ENCODE results near the gene BTAF1. TPM values are rescaled to one million over a fixed set of nuclear protein-coding genes. Genes with fewer than 3 reads are reported as not detected.

BTAF1 gene
- total RNA-seq, 6 experiments from 2014 or later: 18.1 to 20.8 (median 20.4) TPM

DNA sequence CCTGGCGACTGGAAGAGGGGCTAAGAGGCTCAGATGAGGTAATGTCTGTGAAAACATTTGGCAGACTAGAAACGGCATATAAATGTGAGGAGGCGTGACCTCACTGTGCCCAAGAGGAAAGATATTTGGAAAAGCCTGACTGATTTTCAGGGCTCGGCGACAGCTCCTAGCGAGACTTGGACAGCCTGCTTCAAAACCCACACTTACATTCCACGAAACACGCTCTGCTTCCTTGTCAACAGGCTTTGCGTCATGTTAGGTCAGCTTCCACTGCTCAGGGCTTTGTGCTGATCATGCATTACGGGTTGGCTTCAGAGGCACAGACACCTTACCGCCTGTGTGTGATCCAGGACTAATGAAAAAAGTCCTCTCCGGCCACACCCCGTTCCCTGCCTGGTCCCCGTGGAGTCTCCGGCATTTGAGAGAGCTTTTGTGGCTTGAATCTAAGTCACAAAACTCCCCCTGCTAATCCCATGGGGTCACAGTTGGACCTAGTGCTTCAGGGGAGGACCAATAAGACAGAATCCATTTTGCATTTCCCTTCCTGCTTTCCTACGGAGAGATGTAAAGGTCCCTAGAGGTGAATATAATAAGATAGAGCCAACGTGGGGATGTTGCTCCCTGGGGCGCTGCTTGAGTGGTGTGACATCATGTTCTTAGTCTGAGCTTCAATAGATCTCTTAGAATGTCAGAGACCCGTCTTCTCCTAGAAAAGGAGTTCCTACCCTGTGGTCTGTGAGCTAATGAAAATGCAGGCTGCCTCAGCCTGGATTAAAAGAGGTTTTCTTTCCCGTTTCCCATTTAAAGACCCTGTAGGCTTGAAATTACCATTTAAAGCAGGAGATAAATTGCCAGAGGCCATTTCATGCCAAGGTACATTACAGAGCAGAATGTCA, 39.8 kb upstream of the BTAF1 start:
- Mint-ChIP-seq H3K27ac (no peak overlapping the region), H3K9me3 (no peaks in the 10 kb centered on the region), H3K36me3 (ENCODE audit: low read depth) (no peaks in the 10 kb centered on the region), H3K4me3 (peak overlapping the region; percentile 70), H3K27me3 (ENCODE audit: insufficient read depth) (peaks cover 5% of the 10 kb centered on the region), H3K4me1 (ENCODE audit: low read depth) (peaks cover 37% of the 10 kb centered on the region)
- no peak for DNase-seq
- TF ChIP-seq, protein P1, sequence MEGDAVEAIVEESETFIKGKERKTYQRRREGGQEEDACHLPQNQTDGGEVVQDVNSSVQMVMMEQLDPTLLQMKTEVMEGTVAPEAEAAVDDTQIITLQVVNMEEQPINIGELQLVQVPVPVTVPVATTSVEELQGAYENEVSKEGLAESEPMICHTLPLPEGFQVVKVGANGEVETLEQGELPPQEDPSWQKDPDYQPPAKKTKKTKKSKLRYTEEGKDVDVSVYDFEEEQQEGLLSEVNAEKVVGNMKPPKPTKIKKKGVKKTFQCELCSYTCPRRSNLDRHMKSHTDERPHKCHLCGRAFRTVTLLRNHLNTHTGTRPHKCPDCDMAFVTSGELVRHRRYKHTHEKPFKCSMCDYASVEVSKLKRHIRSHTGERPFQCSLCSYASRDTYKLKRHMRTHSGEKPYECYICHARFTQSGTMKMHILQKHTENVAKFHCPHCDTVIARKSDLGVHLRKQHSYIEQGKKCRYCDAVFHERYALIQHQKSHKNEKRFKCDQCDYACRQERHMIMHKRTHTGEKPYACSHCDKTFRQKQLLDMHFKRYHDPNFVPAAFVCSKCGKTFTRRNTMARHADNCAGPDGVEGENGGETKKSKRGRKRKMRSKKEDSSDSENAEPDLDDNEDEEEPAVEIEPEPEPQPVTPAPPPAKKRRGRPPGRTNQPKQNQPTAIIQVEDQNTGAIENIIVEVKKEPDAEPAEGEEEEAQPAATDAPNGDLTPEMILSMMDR (IDR thresholded peaks at IDR 0.05): no peak

DNA sequence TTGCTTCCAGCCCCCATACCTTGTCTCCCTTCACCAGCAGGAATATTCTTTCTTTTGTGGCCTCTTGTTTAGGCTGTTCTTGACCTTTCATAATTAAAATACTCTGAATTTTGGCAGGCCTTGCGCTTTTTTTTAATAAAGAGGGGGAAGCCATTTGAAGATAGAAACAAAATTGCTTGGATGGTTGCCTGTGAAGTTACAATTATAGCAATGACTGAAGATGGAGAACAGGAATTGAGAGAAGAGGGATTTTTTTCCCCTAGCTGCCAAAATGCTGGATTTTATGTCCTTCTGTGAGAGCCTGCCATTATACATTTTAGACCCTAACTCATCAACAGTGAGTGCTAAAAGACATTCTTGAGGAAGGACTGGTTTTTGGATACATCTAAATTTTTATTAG, 39.0 kb upstream of the BTAF1 start:
- Mint-ChIP-seq H3K9me3 (no peaks in the 10 kb centered on the region), H3K36me3 (ENCODE audit: low read depth) (no peaks in the 10 kb centered on the region), H3K4me1 (ENCODE audit: low read depth) (peaks cover 37% of the 10 kb centered on the region), H3K4me3 (no peak overlapping the region; the same call in 1 of the 2 replicates), H3K27me3 (ENCODE audit: insufficient read depth) (peaks cover 5% of the 10 kb centered on the region), H3K27ac (no peak overlapping the region)
- no peak for DNase-seq
- TF ChIP-seq, protein P1 (IDR thresholded peaks at IDR 0.05): no peak

DNA sequence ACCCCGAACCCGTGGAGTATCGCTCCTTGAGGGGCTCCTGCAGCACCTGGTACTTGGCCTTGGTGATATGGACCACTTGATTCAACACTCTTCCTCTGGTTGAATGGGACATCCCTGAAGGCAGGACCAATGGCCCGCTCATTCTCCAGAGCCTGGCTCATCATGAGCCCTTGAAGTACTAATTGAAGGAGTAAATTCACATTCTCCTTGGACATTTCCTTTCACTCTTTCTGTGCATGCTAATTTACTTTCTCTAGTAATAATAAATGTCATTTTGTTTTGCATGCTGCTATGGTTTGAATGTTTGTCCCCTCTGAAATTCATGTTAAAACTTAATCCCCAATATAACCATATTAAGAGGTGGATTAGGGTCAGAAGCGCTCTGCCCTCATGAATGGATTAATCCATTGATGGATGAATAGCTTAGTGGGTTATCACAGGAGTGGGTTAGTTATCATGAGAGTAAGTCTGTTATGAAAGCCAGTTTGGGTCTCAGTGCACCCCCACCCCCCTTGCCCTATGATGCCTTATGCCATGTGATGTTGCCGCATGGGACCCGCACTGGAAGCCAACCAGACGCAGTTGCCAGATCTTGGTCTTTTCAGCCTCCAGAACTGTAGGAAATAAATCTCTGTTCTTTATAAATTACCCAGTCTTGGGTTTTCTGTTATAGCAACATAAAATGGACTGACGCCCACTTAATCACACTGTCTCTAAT, 38.0 kb upstream of the BTAF1 start:
- Mint-ChIP-seq H3K27me3 (ENCODE audit: insufficient read depth) (peaks cover 3% of the 10 kb centered on the region), H3K27ac (no peak overlapping the region), H3K4me3 (no peak overlapping the region), H3K9me3 (no peaks in the 10 kb centered on the region), H3K4me1 (ENCODE audit: low read depth) (peaks cover 37% of the 10 kb centered on the region), H3K36me3 (ENCODE audit: low read depth) (no peaks in the 10 kb centered on the region)
- TF ChIP-seq, protein P1 (IDR thresholded peaks at IDR 0.05): no peak
- DNase-seq: no peak

DNA sequence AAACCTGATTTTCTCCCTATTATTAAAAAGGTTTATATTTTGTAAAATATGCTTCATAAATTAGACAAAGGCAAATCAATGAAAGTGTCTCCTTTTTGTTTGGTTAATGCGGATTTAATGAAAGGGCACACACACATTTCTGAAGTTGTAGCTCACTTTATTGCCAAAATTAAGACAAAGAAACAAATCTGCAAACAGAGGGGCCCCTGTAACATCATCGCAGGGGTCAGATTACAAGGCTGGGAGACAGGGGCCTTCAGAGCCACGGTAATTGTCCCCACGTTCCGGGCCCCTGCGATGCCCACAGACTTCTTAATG, 36.7 kb upstream of the BTAF1 start:
- no peaks in the 10 kb centered on the region for H3K36me3 Mint-ChIP-seq (ENCODE audit: low read depth)
- H3K27ac Mint-ChIP-seq: no peak overlapping the region
- H3K27me3 Mint-ChIP-seq (ENCODE audit: insufficient read depth): no peaks in the 10 kb centered on the region; the same call in 1 of the 2 replicates
- H3K4me3 Mint-ChIP-seq: peak overlapping the region; percentile 93
- peaks cover 51% of the 10 kb centered on the region for H3K4me1 Mint-ChIP-seq (ENCODE audit: low read depth)
- H3K9me3 Mint-ChIP-seq: no peaks in the 10 kb centered on the region
- DNase-seq: no peak
- TF ChIP-seq, protein P1 (IDR thresholded peaks at IDR 0.05): no peak

DNA sequence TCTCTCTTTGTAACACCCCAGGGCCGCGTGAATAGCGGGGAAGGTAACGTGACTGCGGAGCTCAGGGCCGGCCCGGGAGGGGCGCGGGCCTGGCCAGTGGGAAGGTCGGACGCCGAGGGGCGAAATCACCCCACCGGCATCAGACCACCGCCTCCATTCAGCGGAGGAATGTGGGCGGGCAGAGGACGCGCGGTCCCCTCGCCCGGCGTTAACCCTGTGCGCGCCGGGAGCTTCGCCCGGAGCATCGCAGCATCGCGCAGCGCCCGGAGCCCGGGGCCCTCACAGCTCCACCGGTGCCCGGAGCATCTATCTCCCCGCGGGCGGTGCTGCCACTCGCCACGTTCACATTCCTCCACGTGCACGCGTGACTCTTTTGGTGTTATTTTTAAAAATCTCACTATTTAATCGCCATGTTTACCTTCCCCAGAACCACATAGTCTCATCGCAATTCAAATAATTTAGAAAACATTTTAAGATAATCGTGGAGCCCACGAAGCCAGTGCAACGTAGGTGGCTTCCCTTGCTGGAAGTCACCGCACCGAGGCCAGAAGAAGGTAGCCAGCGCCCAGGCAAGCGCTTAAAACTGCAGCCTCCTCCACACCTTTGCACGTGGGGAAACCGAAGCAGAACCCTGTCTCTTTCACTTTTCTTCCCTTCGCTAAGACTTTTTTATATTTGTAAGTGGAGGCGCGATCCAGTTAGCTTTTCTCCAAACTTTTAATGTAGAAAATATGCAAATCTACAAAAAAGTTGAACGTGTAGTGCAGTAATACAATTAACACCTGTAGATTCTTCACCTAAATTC, 36.1 kb upstream of the BTAF1 start:
- TF ChIP-seq, protein P1 (IDR thresholded peaks at IDR 0.05): no peak
- Mint-ChIP-seq H3K4me1 (ENCODE audit: low read depth) (peaks cover 53% of the 10 kb centered on the region), H3K36me3 (ENCODE audit: low read depth) (no peaks in the 10 kb centered on the region), H3K27ac (no peak overlapping the region; the same call in 1 of the 2 replicates), H3K4me3 (peak overlapping the region; percentile 93), H3K27me3 (ENCODE audit: insufficient read depth) (no peaks in the 10 kb centered on the region; the same call in 1 of the 2 replicates), H3K9me3 (no peaks in the 10 kb centered on the region)
- DNase-seq: no peak
